GM19023 (cell line): Measurements from ENCODE around the gene KRTAP10-3.
"Not testable (repeated sequence)": the region's sequence is repeated elsewhere in the genome, so short reads cannot be mapped to it uniquely, and the experiment has no call there.

Experiments used
- ATAC-seq: cut with Tn5 transposase; IDR thresholded peaks from one replicate; pipeline ENCODE4 v1.9.1; 2021; ENCODE audit warnings: mild to moderate bottlenecking, moderate library complexity; ENCODE audit not compliant: unreplicated experiment

KRTAP10-3 gene

GRCh38 chr21:44590897-44591800 lies 32.6 kb upstream of the KRTAP10-3 start:
- ATAC-seq: not testable (repeated sequence)

- no peak for ATAC-seq
Measured at GRCh38 chr21:44590311-44590721, 31.7 kb upstream of the KRTAP10-3 start.

- ATAC-seq: no peak
Measured at GRCh38 chr21:44589586-44590305, 31.2 kb upstream of the KRTAP10-3 start.

GRCh38 chr21:44589094-44589493 lies 30.5 kb upstream of the KRTAP10-3 start:
- ATAC-seq: no peak

GRCh38 chr21:44585892-44586291 lies 27.3 kb upstream of the KRTAP10-3 start:
- no peak for ATAC-seq

GRCh38 chr21:44583800-44584147 lies 25.2 kb upstream of the KRTAP10-3 start:
- no peak for ATAC-seq

GRCh38 chr21:44583089-44583799 lies 24.6 kb upstream of the KRTAP10-3 start:
- ATAC-seq: no peak

GRCh38 chr21:44582055-44582454 lies 23.5 kb upstream of the KRTAP10-3 start:
- no peak for ATAC-seq

- no peak for ATAC-seq
Measured at GRCh38 chr21:44581158-44581557, 22.6 kb upstream of the KRTAP10-3 start.

- not testable (repeated sequence) for ATAC-seq
Measured at GRCh38 chr21:44580231-44580821, 21.7 kb upstream of the KRTAP10-3 start, which contains the start of gene KRTAP10-5. Gene KRTAP10-5, minus strand, starts transcription at chr21:44580604. Its CDS starts 26 bp downstream, at chr21:44580578.

- ATAC-seq: no peak
Measured at GRCh38 chr21:44579833-44580144, 21.2 kb upstream of the KRTAP10-3 start.

- ATAC-seq: no peak
Measured at GRCh38 chr21:44579056-44579832, 20.6 kb upstream of the KRTAP10-3 start.

- ATAC-seq: no peak
Measured at GRCh38 chr21:44578371-44579055, 19.9 kb upstream of the KRTAP10-3 start.

- ATAC-seq: no peak
Measured at GRCh38 chr21:44576025-44576420, 17.4 kb upstream of the KRTAP10-3 start.

- ATAC-seq: no peak
Measured at GRCh38 chr21:44575307-44576024, 16.9 kb upstream of the KRTAP10-3 start.

- ATAC-seq: no peak
Measured at GRCh38 chr21:44574457-44575306, 16.1 kb upstream of the KRTAP10-3 start.

GRCh38 chr21:44573630-44574456 lies 15.2 kb upstream of the KRTAP10-3 start, which contains the start of gene KRTAP10-4:
Gene KRTAP10-4, plus strand, starts transcription at chr21:44573729. Its CDS starts 30 bp downstream, at chr21:44573759.
- ATAC-seq: not testable (repeated sequence)
